ENCODE measurements around the gene CFAP99.

Gene CFAP99

GRCh38 chr4:2482693-2483092 lies 63.9 kb downstream of the CFAP99 start:
- peak; percentile 67 for FAIRE-seq
- DNase-seq (ENCODE audit: insufficient read length, low spot score) = peak; percentile 50
- no peak for TF ChIP-seq POLR2A (IDR thresholded peaks at IDR 0.05; ENCODE audit: low read depth, low read length)
- TF ChIP-seq SPI1 (IDR thresholded peaks at IDR 0.05; ENCODE audit: low read depth, low read length) = peak; percentile 95
- no peak for TF ChIP-seq PAX5 (IDR thresholded peaks at IDR 0.05; ENCODE audit: insufficient read depth, low read length, severe bottlenecking)
- TF ChIP-seq POU2F2 (IDR thresholded peaks at IDR 0.05; ENCODE audit: low read depth, low read length) = 0 out of 2 replicates have a peak, but pooled peaks have one; percentile 26
- no peak for TF ChIP-seq TAF1 (IDR thresholded peaks at IDR 0.05; ENCODE audit: low read depth, low read length)

GRCh38 chr4:2483237-2483636 lies 64.5 kb downstream of the CFAP99 start:
- DNase-seq (ENCODE audit: insufficient read length, low spot score) = no peak
- no peak for TF ChIP-seq POLR2A (IDR thresholded peaks at IDR 0.05; ENCODE audit: low read depth, low read length)
- TF ChIP-seq POU2F2 (IDR thresholded peaks at IDR 0.05; ENCODE audit: low read depth, low read length) = no peak
- no peak for TF ChIP-seq POLR2AphosphoS5 (IDR thresholded peaks at IDR 0.05; ENCODE audit: low read depth, low read length)
- TF ChIP-seq SPI1 (IDR thresholded peaks at IDR 0.05; ENCODE audit: low read depth, low read length) = no peak
- FAIRE-seq = no peak

- no peak for DNase-seq (ENCODE audit: insufficient read length, low spot score)
- no peak for FAIRE-seq
- TF ChIP-seq POLR2AphosphoS5 (IDR thresholded peaks at IDR 0.05; ENCODE audit: low read depth, low read length) (no peak), PAX5 (IDR thresholded peaks at IDR 0.05; ENCODE audit: insufficient read depth, low read length, severe bottlenecking) (no peak), SPI1 (IDR thresholded peaks at IDR 0.05; ENCODE audit: low read depth, low read length) (no peak), POU2F2 (IDR thresholded peaks at IDR 0.05; ENCODE audit: low read depth, low read length) (no peak), POLR2A (IDR thresholded peaks at IDR 0.05; ENCODE audit: low read depth, low read length) (no peak), TAF1 (IDR thresholded peaks at IDR 0.05; ENCODE audit: low read depth, low read length) (no peak)
Observed at GRCh38 chr4:2484185-2484584, 65.4 kb downstream of the CFAP99 start.

GRCh38 chr4:2484993-2485392 lies 66.2 kb downstream of the CFAP99 start:
- FAIRE-seq (peak; percentile 91), DNase-seq (ENCODE audit: insufficient read length, low spot score) (peak; percentile 60)
- 0 out of 2 replicates have a peak, but pooled peaks have one; percentile 36 for TF ChIP-seq POLR2A (IDR thresholded peaks at IDR 0.05; ENCODE audit: low read depth, low read length)
- no peak for TF ChIP-seq TAF1 (IDR thresholded peaks at IDR 0.05; ENCODE audit: low read depth, low read length)
- TF ChIP-seq POU2F2 (IDR thresholded peaks at IDR 0.05; ENCODE audit: low read depth, low read length) = no peak
- TF ChIP-seq PAX5 (IDR thresholded peaks at IDR 0.05; ENCODE audit: insufficient read depth, low read length, severe bottlenecking) = no peak
- peak; percentile 98 for TF ChIP-seq SPI1 (IDR thresholded peaks at IDR 0.05; ENCODE audit: low read depth, low read length)
- TF ChIP-seq POLR2AphosphoS5 (IDR thresholded peaks at IDR 0.05; ENCODE audit: low read depth, low read length) = peak; percentile 63; the same call in 1 of the 2 replicates

- FAIRE-seq (no peak), DNase-seq (ENCODE audit: insufficient read length, low spot score) (no peak)
Observed at GRCh38 chr4:2485956-2486355, 67.2 kb downstream of the CFAP99 start.

GRCh38 chr4:2486981-2487380 lies 68.2 kb downstream of the CFAP99 start:
- DNase-seq (ENCODE audit: insufficient read length, low spot score) = no peak
- TF ChIP-seq POLR2AphosphoS5 (IDR thresholded peaks at IDR 0.05; ENCODE audit: low read depth, low read length) (no peak), POLR2A (IDR thresholded peaks at IDR 0.05; ENCODE audit: low read depth, low read length) (no peak), POU2F2 (IDR thresholded peaks at IDR 0.05; ENCODE audit: low read depth, low read length) (no peak)
- peak; percentile 13 for FAIRE-seq

More at GRCh38 chr4:2485956-2486355, 67.2 kb downstream of the CFAP99 start:
- TF ChIP-seq TAF1 (IDR thresholded peaks at IDR 0.05; ENCODE audit: low read depth, low read length) = no peak
- no peak for TF ChIP-seq SPI1 (IDR thresholded peaks at IDR 0.05; ENCODE audit: low read depth, low read length)
- TF ChIP-seq PAX5 (IDR thresholded peaks at IDR 0.05; ENCODE audit: insufficient read depth, low read length, severe bottlenecking) = no peak
- no peak for TF ChIP-seq POLR2A (IDR thresholded peaks at IDR 0.05; ENCODE audit: low read depth, low read length)
- no peak for TF ChIP-seq POU2F2 (IDR thresholded peaks at IDR 0.05; ENCODE audit: low read depth, low read length)
- TF ChIP-seq POLR2AphosphoS5 (IDR thresholded peaks at IDR 0.05; ENCODE audit: low read depth, low read length) = no peak

- peak; percentile 38 for DNase-seq (ENCODE audit: insufficient read length, low spot score)
- TF ChIP-seq POU2F2 (IDR thresholded peaks at IDR 0.05; ENCODE audit: low read depth, low read length) (0 out of 2 replicates have a peak, but pooled peaks have one; percentile 41), POLR2AphosphoS5 (IDR thresholded peaks at IDR 0.05; ENCODE audit: low read depth, low read length) (no peak)
- FAIRE-seq = peak; percentile 86
Observed at GRCh38 chr4:2487632-2488031, 68.9 kb downstream of the CFAP99 start.

GRCh38 chr4:2489081-2489805 lies 70.5 kb downstream of the CFAP99 start:
- FAIRE-seq (no peak), DNase-seq (ENCODE audit: insufficient read length, low spot score) (no peak)
- TF ChIP-seq TAF1 (IDR thresholded peaks at IDR 0.05; ENCODE audit: low read depth, low read length) (no peak), POLR2A (IDR thresholded peaks at IDR 0.05; ENCODE audit: low read depth, low read length) (no peak), PAX5 (IDR thresholded peaks at IDR 0.05; ENCODE audit: insufficient read depth, low read length, severe bottlenecking) (no peak), SPI1 (IDR thresholded peaks at IDR 0.05; ENCODE audit: low read depth, low read length) (no peak), POLR2AphosphoS5 (IDR thresholded peaks at IDR 0.05; ENCODE audit: low read depth, low read length) (no peak), POU2F2 (IDR thresholded peaks at IDR 0.05; ENCODE audit: low read depth, low read length) (no peak)

- FAIRE-seq (no peak), DNase-seq (ENCODE audit: insufficient read length, low spot score) (no peak)
- TF ChIP-seq TAF1 (IDR thresholded peaks at IDR 0.05; ENCODE audit: low read depth, low read length) (no peak), POLR2AphosphoS5 (IDR thresholded peaks at IDR 0.05; ENCODE audit: low read depth, low read length) (no peak), PAX5 (IDR thresholded peaks at IDR 0.05; ENCODE audit: insufficient read depth, low read length, severe bottlenecking) (no peak), POU2F2 (IDR thresholded peaks at IDR 0.05; ENCODE audit: low read depth, low read length) (no peak), SPI1 (IDR thresholded peaks at IDR 0.05; ENCODE audit: low read depth, low read length) (no peak), POLR2A (IDR thresholded peaks at IDR 0.05; ENCODE audit: low read depth, low read length) (no peak)
Observed at GRCh38 chr4:2489841-2490552, 71.2 kb downstream of the CFAP99 start.
